WTC11 (cell line): ENCODE measurements around the gene SYNC.

Experiments
- AFF4 ChIP-seq: sonication (generic); formaldehyde crosslinking; IDR thresholded peaks from 2 replicates; pipeline ENCODE4 v1.8.1; 2023; ENCODE audit warnings: mild to moderate bottlenecking, missing genetic modification reagents, borderline replicate concordance
- CTCF ChIP-seq: fragments of 200-600 bp; IDR thresholded peaks from 2 replicates; pipeline ENCODE4 v1.8.0; 2022; ENCODE audit warnings: antibody characterized with exemption
- JAZF1 ChIP-seq: fragments of 250-450 bp; sonication (Bioruptor Pico); IDR thresholded peaks from 2 replicates; pipeline ENCODE4 v1.9.0; 2021; ENCODE audit warnings: moderate library complexity, mild to moderate bottlenecking, inconsistent platforms
- JUN ChIP-seq: sonication (generic); formaldehyde crosslinking; IDR thresholded peaks from 2 replicates; pipeline ENCODE4 v1.8.0; 2023; ENCODE audit warnings: mild to moderate bottlenecking, missing genetic modification reagents
- PRDM15 ChIP-seq: sonication (generic); formaldehyde crosslinking; IDR thresholded peaks from 2 replicates; pipeline ENCODE4 v1.8.0; 2022; ENCODE audit warnings: missing genetic modification reagents
- ZNF281 ChIP-seq: sonication (generic); formaldehyde crosslinking; IDR thresholded peaks from 2 replicates; pipeline ENCODE4 v1.8.0; 2023; ENCODE audit warnings: mild to moderate bottlenecking, missing genetic modification reagents

- no peak for TF ChIP-seq CTCF
- no peak for TF ChIP-seq PRDM15 (CRISPR knock-in tag)
- no peak for TF ChIP-seq JAZF1 (CRISPR knock-in tag)
- no peak for TF ChIP-seq AFF4 (CRISPR knock-in tag)
- TF ChIP-seq JUN: no peak
- no peak for TF ChIP-seq ZNF281 (CRISPR knock-in tag)
These were observed 39.0 kb upstream of the SYNC start for GRCh38 chr1:32741413-32742198.
